Stomach (tissue), 4 donors: ENCODE measurements around the gene TNIP3.

ENCODE experiments used
- EP300 ChIP-seq: sonication (generic); formaldehyde crosslinking; IDR thresholded peaks from one replicate; pipeline ENCODE4 v1.6.1; 2017; ENCODE audit warnings: antibody characterized with exemption
- POLR2A ChIP-seq, 4 donors: fragments of 450-650 bp; IDR thresholded peaks; one replicate each; pipeline ENCODE4 v1.6.1; 2016; ENCODE audit warnings: antibody characterized with exemption in 4 of 4, control low read depth in 2 of 4, mild to moderate bottlenecking in 1 of 4, moderate library complexity in 1 of 4
- POLR2AphosphoS5 ChIP-seq, 3 donors: sonication (generic); formaldehyde crosslinking; IDR thresholded peaks; one replicate each; pipeline ENCODE4 v1.6.1; 2016; ENCODE audit warnings: antibody characterized with exemption in 3 of 3

- TF ChIP-seq POLR2A (IDR thresholded peaks at IDR 0.05) (no peak), EP300 (no peak), POLR2AphosphoS5 (IDR thresholded peaks at IDR 0.05) (no peak)
Observed at GRCh38 chr4:121191361-121191760, 27.2 kb upstream of the TNIP3 start.
